ENCODE results near the gene ZBTB5.

ZBTB5 gene

GRCh38 chr9:37442556-37442955 is 22.7 kb downstream of the ZBTB5 start:
- no peak for DNase-seq (ENCODE audit: insufficient read length)
- no peak for FAIRE-seq
- TF ChIP-seq POLR2A (IDR thresholded peaks at IDR 0.05; ENCODE audit: low read depth, low read length) (no peak), TAF1 (IDR thresholded peaks at IDR 0.05; ENCODE audit: borderline replicate concordance, low read depth, low read length) (no peak), POLR2AphosphoS5 (IDR thresholded peaks at IDR 0.05; ENCODE audit: low read depth, low read length) (no peak)

DNA sequence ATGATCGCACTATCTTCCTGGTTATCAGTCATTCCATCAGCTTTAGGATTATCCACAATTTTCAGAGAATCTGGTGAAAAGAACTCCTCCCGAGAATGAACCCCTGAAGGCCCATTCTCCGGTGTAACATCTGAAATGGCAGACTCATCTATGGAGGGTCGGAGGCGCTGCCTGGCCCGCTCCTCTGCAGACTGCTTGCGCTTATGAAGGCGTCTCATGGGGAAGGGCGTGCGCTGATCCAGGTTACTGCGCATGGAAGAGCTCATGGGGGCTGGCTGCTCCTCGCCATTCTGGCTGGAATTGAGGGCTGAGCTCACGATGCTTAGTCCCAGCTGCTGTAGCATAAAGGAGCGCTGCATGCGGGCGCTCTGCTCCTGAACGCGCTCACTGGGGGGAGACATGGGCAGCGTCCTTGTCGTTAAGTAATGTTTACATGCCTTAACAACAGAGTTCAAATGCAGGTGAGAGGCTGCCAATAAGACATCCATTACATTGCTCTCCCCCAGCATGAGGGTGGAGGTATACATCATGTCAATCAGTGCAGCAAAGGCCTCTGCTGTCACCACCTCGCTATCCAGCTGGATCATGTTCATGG is 23.4 kb downstream of the ZBTB5 start:
- DNase-seq (ENCODE audit: insufficient read length) = no peak

DNA sequence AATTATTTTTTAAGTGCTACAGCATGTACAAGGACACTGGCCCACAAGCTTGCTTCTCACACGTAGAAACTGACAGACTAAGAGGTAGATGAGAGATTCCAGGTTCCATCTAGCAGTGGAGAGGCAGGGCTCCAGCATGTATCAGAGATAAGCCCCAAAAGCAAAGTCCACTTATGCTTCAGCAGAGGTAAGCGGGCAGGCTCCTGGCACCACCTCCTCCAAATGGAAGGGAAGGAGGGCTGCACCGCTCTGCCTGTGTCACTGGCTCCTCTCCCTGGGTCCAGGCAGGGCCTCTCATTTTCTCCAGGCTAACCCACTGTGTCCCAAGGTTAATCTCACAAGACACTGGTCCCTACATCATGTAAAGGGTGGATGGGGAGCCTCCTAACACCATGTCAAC is 26.9 kb downstream of the ZBTB5 start:
- TF ChIP-seq POLR2AphosphoS5 (IDR thresholded peaks at IDR 0.05; ENCODE audit: low read depth, low read length) (no peak; the same call in 1 of the 2 replicates), POLR2A (IDR thresholded peaks at IDR 0.05; ENCODE audit: low read depth, low read length) (no peak), TAF1 (IDR thresholded peaks at IDR 0.05; ENCODE audit: borderline replicate concordance, low read depth, low read length) (no peak)
- no peak for DNase-seq (ENCODE audit: insufficient read length)
- FAIRE-seq = no peak

More for the DNA sequence above, 23.4 kb downstream of the ZBTB5 start:
- no peak for FAIRE-seq
- no peak for TF ChIP-seq POLR2AphosphoS5 (IDR thresholded peaks at IDR 0.05; ENCODE audit: low read depth, low read length)
- no peak for TF ChIP-seq TAF1 (IDR thresholded peaks at IDR 0.05; ENCODE audit: borderline replicate concordance, low read depth, low read length)
- no peak for TF ChIP-seq POLR2A (IDR thresholded peaks at IDR 0.05; ENCODE audit: low read depth, low read length)

DNA sequence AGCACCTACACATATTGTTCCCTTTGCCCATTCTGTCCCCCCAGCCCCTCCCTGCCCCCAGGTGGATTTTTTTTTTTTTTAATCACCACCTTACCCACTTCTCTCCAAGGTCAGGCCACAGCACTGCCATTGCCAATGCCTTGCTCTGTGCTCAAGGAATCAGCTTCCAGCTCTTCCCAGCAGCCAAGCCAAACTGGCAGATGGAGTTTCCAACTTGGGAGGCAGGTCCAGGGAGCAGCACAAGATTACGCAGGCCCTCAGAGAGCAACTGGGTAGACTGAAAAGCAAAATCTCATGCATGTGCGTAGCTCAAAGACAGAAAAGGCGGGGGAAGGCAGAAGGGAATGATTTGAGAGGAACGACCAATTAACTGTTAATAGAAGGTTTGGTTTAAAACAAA is 27.6 kb downstream of the ZBTB5 start:
- FAIRE-seq = no peak
- no peak for DNase-seq (ENCODE audit: insufficient read length)
- TF ChIP-seq POLR2A (IDR thresholded peaks at IDR 0.05; ENCODE audit: low read depth, low read length) = no peak
- TF ChIP-seq TAF1 (IDR thresholded peaks at IDR 0.05; ENCODE audit: borderline replicate concordance, low read depth, low read length) = no peak
- no peak for TF ChIP-seq POLR2AphosphoS5 (IDR thresholded peaks at IDR 0.05; ENCODE audit: low read depth, low read length)

DNA sequence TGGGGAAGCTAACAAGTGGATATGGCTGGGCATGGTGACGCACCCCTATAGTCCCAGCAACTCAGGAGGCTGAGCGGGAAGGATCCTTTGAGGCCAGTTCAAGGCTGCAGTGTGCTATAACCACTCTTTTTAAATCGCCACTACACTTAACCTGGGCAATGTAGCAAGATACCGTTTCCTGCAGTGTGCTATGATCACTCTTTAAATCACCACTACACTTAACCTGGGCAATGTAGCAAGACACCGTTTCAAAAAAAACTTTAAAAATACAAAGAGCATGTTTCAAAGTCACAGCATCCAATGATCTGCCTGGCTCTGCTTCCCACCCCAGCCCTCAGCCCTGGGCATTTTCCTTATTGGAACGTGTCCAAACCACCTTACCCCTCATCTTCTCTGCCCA is 28.2 kb downstream of the ZBTB5 start:
- FAIRE-seq (no peak), DNase-seq (ENCODE audit: insufficient read length) (no peak)
- TF ChIP-seq POLR2A (IDR thresholded peaks at IDR 0.05; ENCODE audit: low read depth, low read length) (no peak), POLR2AphosphoS5 (IDR thresholded peaks at IDR 0.05; ENCODE audit: low read depth, low read length) (no peak), TAF1 (IDR thresholded peaks at IDR 0.05; ENCODE audit: borderline replicate concordance, low read depth, low read length) (no peak)

DNA sequence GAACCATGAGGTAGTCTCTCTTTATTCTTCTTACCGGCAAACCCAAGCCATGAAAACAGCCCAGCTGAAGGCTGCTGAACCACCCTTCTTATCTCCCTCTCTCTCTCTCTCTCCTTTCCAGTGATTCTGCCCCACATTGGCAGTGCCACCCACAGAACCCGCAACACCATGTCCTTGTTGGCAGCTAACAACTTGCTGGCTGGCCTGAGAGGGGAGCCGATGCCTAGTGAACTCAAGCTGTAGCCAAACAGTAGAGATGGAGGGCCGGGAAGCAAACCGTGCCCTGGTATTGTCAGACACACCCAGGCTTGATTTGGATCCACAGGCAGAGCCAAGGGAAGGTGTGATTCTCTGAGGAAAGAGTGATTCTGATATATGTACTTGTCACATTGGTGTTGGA is 28.7 kb downstream of the ZBTB5 start:
- TF ChIP-seq TAF1 (IDR thresholded peaks at IDR 0.05; ENCODE audit: borderline replicate concordance, low read depth, low read length) = no peak
- no peak for TF ChIP-seq POLR2A (IDR thresholded peaks at IDR 0.05; ENCODE audit: low read depth, low read length)
- no peak for TF ChIP-seq POLR2AphosphoS5 (IDR thresholded peaks at IDR 0.05; ENCODE audit: low read depth, low read length)
- FAIRE-seq (no peak), DNase-seq (ENCODE audit: insufficient read length) (no peak)

DNA sequence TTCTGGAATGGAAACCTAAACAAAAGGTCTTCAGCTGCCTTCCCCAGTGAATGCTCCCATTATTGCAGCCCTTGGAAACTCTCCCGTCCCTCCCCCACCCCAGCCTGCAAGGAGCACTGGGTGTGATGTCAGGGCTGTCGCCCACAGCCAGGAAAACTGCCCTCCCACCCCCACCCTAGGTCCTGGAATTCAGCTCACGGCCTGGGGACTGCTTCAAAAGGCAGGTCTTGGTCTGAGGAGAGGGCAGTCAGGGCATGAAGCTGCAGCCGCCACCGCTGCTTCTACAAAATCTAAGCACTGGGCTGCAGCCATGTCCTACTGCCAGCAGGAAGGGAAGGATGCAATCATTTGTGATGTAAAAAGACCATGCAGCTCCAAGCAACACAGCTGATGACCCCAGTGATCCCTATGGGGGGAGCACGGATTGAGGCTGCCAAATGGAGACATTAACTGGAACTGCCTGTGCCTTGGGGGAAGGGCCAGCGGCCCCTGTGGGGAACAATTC is 31.3 kb downstream of the ZBTB5 start:
- no peak for DNase-seq (ENCODE audit: insufficient read length)
- TF ChIP-seq POLR2AphosphoS5 (IDR thresholded peaks at IDR 0.05; ENCODE audit: low read depth, low read length) (no peak), TAF1 (IDR thresholded peaks at IDR 0.05; ENCODE audit: borderline replicate concordance, low read depth, low read length) (no peak), POLR2A (IDR thresholded peaks at IDR 0.05; ENCODE audit: low read depth, low read length) (no peak)
- FAIRE-seq = no peak

DNA sequence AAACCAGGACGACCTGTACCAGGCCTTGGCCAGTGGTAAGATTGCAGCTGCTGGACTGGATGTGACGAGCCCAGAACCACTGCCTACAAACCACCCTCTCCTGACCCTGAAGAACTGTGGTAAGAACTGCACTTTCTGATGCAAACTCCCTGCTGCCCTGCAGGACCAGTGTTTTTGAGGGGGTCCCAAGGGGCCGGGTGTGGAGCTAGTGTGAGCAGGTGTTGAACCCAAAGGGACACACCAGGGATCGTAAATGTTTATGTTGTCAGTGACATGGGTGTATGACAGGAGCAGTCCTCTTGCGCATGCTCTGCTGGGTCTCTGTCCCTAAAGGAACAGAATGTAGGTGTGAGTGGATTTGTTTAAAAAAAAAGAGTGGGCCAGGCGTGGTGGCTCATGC is 33.2 kb downstream of the ZBTB5 start:
- no peak for TF ChIP-seq POLR2A (IDR thresholded peaks at IDR 0.05; ENCODE audit: low read depth, low read length)
- TF ChIP-seq POLR2AphosphoS5 (IDR thresholded peaks at IDR 0.05; ENCODE audit: low read depth, low read length) = no peak
- no peak for TF ChIP-seq TAF1 (IDR thresholded peaks at IDR 0.05; ENCODE audit: borderline replicate concordance, low read depth, low read length)
- DNase-seq (ENCODE audit: insufficient read length) (no peak), FAIRE-seq (no peak)

DNA sequence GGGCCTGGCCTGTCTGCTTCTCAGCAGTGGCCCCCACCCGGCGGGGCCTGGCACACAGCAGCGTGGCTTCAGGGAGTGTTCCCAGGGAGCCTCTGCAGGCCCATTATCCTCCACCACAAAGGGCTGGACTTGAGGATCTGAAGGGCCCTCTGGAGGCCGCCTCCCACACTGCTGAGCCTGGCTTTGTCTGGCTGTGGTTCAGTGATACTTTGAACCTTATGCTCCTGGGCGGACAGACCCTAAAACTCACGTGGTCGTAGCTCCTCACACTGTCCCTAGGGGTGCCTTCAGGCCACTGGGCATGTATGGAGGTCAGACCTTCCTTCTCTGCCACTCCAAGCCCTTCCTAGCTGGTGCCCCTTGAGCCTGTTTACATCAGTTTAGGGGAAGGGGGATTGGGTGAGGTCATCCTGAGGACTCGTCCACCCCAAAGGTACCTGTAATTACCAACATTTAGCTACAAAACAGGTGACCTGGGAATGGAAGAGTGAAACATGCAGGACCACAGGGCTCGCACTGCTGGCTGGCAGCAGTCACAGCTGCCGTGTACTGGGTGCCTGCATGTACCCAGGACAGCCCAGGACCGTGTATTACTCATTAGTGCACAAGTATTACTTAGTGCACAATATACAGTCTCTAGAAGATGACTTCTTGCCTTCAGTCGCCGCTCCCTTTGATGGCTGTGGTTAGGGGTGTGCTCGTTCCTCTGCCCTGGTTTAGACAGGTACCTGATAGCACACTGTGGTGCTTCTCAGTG is 34.2 kb downstream of the ZBTB5 start:
- TF ChIP-seq TAF1 (IDR thresholded peaks at IDR 0.05; ENCODE audit: borderline replicate concordance, low read depth, low read length) (no peak), POLR2AphosphoS5 (IDR thresholded peaks at IDR 0.05; ENCODE audit: low read depth, low read length) (no peak), POLR2A (IDR thresholded peaks at IDR 0.05; ENCODE audit: low read depth, low read length) (peak; percentile 18; the same call in 1 of the 2 replicates)
- DNase-seq (ENCODE audit: insufficient read length) = no peak
- no peak for FAIRE-seq

GRCh38 chr9:37429441-37430285 is 35.6 kb downstream of the ZBTB5 start:
- DNase-seq (ENCODE audit: insufficient read length) (no peak), FAIRE-seq (no peak)
- TF ChIP-seq POLR2A (IDR thresholded peaks at IDR 0.05; ENCODE audit: low read depth, low read length) (no peak), POLR2AphosphoS5 (IDR thresholded peaks at IDR 0.05; ENCODE audit: low read depth, low read length) (peak; percentile 64), TAF1 (IDR thresholded peaks at IDR 0.05; ENCODE audit: borderline replicate concordance, low read depth, low read length) (no peak)

DNA sequence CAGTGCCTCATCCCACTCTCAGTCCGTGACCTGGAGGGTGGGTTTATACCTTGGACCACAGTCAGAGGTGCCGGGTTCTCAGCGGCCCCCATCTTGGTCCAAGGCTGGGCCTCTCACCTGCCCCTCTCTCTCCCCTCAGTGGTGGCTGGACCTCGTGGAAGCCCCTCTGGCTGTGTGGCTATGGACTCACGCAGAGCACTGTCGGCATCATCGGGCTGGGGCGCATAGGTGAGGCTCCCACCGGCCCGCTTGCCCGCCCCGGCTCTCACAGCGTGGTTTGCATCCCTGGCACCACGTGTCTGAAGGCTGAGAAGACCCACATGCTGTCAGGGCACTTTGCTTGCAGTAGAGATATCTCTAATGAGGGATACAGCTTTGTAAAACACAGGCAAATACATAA is 36.9 kb downstream of the ZBTB5 start:
- no peak for DNase-seq (ENCODE audit: insufficient read length)
- TF ChIP-seq TAF1 (IDR thresholded peaks at IDR 0.05; ENCODE audit: borderline replicate concordance, low read depth, low read length) = no peak
- TF ChIP-seq POLR2A (IDR thresholded peaks at IDR 0.05; ENCODE audit: low read depth, low read length) = no peak
- no peak for TF ChIP-seq POLR2AphosphoS5 (IDR thresholded peaks at IDR 0.05; ENCODE audit: low read depth, low read length)
- FAIRE-seq = no peak

Measured in GM12892 (cell line).